Measurements from ENCODE around the gene FAM53A.
"Not testable (repeated sequence)": the region's sequence is repeated elsewhere in the genome, so short reads cannot be mapped to it uniquely, and the experiment has no call there.

The FAM53A gene

DNA sequence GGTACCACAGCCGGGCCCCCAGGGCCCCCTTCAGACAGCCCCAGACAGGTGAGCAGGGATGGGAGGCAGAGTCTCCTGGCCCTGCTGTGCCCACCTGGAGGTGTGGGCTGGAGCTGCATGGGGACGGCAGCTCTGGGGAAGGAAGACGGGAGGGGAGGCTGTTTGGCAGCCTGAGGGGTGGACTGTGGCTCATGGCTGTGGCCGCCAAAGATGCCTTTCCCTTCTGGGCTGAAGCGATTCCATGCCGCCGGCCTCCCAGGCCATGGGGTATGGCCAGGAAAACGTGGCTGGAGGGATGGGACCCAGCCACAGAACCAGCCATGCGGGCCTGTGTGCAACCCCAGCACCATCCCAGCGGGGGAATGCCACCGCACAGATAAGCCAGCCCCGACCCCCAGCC lies 65.7 kb downstream of the FAM53A start:
- DNase-seq: no peak

DNA sequence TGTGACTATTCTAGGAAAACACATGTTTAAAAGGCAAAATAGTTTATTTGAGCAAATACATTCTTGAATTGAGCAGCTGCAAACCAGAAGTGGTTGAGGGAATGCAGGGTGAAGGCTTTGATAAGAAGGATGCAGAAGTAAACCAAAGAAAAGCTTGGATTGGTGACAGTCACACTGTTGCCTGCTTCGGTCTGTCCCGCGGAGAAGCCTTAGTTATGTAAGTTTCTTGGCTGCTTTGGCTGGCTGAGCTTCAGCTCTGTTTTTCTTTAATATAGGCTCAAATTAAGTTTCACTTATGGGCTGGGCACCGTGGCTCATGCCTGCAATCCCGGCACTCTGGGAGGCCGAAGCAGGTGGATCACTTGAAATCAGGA lies 67.6 kb downstream of the FAM53A start:
- DNase-seq: no peak

DNA sequence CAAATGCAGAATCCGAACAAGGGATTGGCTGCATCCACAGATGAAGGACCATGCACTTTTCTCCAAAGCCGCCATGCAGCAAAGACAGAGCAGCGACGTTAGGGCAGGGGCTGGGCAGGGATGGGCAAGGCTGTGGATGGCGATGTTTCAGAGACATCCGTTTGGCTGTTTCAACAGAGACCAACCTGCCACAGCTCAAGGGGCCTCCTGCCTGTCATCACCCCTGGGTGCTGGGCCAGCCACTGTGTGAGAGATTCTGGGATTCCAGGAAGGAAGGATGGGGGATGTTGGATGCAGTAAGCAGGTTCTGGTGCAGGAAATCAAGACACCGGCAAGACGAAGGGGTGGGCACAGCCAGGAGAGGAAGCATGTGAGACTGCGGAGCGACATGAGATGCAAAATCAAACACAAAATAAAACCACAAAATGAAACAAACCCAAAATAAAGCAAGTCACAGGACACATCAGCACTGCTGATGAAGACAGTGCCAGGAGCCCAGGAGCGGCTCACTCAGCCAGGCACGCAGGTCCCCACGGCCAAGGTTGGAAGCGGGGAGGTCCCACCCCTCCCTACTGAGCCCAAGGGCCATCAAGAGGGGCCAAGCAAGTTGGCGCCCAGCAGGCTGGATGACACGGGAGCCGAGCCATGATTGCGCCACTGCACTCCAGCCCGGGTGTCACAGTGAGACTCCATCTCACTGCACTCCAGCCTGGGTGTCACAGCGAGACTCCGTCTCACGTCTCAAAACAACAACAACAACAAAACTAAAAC lies 68.1 kb downstream of the FAM53A start:
- no peak for DNase-seq

DNA sequence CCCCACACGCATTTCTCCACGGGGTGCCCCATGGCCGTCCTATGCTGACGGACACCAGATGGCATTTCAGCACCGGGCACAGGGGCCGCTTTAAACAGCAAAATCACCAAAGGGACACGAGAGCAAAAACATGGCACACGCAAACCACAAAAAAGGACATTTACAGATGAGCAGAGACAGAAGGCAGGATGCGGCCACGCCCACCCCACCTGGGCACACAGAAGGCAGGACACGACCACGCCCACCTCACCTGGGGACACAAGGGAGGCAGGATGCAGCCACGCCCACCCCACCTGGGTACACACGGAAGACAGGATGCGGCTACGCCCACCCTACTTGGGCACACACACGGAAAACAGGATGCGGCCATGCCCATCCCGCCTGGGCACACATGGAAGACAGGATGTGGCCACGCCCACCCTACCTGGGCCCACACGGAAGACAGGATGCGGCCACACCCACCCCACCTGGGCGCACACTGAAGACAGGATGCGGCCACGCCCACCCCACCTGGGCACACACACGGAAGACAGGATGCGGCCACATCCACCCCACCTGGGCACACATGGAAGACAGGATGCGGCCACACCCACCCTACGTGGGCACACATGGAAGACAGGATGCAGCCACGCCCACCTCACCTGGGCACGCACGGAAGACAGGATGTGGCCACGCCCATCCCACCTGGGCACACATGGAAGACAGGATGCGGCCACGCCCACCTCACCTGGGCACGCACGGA lies 69.1 kb downstream of the FAM53A start:
- DNase-seq: no peak

DNA sequence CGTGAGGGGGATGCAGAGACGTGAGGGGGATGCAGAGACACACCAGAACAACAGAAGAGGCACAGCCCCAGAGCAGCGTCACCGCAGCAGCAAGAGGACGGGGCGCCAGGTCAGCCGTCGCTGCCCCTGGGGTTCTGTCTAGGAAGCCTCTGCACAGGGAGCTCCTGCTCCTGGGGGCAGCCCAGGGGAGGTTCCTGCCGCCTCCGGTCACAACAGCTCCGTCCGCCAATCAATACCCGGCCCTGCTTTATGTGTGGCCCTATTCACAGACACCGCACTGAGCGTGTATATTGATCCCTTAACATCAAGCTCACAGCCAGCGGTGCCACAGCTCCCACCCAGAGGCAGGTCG lies 69.6 kb downstream of the FAM53A start:
- no peak for DNase-seq

DNA sequence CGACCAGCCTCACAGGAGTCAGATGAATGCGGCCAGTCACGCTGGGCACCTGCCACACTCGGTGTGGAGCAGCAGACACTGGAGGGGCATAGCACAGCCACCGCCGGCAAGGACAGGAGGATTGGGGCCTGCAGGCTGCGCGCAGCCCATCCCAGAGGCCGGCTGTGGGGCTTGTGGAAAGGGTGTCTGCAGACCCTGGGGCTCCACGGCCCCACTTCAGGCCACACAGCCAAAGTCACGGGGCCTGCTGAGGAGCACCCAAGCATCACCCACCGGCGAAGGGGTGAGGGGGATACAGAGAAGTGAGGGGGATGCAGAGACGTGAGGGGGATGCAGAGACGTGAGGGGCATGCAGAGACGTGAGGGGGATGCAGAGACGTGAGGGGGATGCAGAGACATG lies 70.1 kb downstream of the FAM53A start:
- DNase-seq: no peak

DNA sequence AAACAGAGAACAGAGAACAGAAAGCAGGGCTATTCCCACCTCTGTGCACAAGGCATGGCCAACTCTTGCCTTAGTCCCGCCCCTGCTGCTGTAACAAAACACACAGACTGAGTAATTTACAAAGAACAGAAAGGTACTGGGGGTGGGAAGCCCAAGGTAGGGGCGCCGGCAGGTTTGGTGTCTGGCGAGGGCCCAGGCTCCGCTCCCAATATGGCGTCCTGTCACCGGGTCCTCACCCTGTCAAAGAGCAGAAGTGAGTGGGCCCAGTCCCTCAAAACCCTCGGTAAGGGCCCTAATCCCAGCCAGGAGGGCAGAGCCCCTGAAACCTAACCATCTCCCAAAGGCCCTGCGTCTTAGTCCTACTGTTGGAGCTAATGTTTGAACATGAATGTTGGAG lies 71.0 kb downstream of the FAM53A start:
- DNase-seq: no peak

DNA sequence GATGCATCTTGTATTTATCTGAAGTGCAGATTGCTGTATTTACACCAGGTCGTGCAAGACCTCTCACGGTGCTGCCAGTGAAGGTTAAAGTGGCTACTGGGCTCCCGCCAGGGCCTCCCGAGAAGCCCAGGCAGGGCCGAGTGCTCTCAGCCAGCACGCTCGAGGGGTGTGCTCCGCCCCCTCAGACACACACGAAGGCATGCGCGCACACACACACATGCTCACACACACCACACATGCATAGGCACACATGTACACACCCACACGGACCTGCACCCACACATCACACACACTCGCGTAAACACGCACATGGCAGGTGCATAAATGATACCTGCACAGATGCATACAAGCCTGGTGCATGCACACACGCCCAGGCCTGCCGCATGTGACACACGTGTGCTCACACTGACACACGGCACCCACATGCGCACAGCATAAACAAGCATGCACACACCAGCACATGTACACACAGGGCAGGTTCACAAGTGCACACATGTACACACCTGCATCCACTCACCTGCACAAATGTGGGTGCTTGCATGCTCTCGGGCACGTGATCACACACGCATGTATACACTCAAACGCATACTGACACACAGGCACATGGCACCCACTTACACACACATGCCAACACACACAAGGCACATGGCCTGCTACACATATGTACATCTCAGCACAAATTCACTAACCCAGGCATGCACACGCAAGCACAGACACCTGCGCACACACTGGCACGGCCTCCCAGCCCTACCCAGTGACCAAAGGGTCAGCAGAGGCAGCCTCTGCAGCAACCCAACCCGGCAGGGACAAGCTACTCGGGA lies 71.6 kb downstream of the FAM53A start:
- DNase-seq: no peak

DNA sequence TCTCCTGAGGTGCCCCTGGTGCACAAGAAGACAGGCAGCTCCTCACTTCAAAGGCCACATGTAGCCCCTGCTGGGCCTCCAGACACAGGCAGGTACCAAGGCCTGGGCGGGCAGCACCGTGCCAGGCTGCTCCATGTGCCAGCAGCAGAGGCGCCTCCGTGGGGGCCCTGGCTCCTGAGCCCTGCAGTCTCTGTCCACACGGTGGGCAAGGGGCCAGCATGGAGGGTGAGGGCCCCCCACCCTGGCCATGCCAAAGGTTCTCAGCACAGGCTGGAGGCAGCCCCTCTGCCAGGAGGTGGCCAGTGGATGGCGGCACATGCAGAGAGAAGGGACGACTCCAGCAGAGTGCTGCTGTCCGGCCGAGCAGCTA lies 72.6 kb downstream of the FAM53A start:
- no peak for DNase-seq

DNA sequence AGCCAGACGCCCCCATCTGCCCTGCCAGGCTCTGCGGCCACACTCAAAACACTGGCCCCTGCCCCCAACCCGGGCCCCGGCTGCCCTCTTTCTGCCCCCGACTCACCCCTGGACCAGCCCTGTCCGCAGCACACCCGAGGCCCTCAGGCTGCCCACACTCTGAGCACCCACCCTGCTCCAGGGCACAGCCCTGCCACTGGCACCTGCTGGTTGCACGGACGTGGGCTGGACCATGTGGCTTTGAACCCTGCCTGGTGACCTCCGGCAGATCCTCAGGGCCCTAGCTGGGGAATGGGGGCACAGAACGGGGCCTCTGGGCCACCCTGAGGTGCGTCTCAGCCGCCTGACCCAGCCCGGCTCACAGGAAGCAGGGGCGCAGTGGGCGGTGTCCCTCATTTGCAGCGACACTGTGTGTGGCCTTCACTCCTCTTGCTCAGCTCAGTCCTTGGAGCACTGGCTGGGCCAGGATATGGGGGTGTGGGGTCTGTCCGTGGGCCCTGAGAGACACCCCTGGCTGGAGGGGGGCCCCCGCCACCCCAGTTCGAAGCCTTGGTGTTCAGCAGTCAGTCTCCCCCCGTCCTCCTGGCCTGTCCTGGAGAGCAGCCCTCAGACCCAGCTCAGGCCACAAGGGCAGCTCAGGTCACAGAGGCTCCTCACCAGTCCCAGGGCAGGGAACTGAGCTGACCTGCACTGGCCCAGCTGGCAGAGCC lies 73.2 kb downstream of the FAM53A start:
- no peak for DNase-seq

DNA sequence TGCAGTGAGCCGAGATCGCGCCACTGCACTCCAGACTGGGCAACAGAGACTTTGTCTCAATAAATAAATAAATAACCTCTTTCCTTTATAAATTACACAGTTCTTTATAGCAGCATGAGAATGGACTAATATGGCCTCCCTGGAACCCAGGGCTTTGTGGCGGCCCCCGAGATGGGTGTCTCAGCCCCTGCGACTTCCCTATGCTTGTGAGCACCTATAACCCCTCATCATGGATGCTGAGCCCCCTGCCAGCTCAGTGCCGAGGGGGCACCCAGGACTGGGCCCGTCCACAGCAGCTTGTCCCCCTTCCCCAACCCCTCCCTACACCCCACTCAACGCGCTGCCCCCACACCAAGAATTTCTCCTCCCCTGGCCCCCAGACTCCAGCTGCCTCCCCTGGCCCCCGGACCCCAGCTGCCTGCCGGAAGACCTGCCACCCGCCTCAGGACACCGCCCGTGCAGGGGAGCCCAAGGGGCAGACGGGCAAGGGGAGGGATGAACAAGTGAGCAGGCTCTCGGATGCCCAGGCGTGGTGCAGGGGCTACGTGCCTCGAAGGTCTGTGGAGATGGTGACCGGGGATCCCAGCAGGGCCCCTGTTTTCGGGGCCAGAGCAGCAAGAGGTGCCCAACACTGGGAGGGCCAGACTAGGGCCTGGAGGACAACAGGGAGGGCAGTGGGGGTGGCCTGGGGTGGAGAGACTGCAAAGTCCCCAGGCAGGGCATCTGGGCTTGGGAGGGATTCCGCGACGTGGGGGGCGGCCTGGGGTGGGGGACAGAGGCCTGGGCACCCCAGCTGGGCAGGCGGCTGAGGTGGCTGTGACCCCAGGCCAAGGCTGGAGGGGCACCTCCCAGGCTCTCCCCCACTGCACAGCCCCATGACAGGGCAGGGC lies 74.0 kb downstream of the FAM53A start:
- DNase-seq: no peak

DNA sequence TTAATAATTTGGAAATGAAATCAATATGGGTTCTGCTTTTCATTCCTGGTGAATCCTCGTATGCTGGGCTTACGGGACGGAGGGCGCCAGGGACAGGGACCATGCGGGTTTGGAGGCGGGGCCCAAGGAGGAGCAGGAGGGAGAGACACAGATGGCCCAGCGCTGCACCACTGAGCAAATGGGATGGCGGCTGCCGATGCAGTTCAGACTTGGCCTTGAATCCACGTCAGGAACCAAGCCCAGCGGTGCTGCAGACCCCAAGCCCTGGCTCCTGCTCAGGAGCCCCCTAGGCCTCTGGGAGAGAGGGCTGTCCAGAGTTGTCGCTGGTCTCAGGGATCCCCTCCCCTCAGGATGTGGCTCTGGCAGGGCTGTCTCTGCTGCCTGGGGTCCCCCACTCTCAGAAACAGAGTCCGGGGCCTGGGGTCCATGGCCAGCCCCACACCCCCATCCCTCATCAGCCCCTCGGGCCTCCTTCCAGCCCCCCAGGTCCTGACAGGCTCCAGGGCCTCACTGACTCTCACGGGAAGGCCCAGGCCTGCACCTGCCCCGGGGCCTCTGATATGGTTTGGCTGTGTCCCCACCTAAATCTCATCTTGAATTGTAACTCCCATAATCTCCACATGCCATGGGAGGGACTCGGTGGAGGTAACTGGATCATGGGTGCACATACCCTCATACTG lies 75.2 kb downstream of the FAM53A start:
- DNase-seq: no peak

DNA sequence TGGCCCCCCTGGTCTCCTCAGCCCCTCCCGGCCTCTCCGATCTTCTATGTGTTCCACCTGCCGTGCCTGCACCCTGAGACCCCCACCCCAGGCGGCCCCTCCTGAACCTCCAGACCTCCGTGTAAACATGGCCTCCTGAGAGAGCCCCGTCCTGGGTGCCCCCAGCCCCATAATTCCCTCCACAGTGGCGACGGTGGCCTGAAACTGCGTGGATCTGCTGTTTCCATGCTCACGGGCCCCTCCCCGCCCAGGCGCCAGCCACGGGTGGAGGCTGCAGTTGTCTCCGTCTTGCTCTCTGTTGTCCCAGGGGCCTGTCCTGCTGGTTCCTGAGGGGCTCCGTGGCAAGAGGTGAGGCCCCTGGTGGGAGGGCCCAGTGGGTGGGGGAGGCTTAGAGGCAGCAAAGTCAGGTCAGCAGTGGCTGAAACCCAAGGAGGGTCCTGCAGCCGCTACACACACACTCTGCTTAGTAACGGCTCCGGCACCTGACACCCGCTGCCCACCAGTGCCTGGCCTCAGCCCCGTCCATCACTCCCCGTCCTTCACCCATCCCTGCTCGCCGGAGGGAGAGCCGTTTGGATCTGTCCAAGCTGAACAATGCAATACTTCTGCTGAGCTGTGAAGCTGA lies 75.8 kb downstream of the FAM53A start:
- DNase-seq: no peak

DNA sequence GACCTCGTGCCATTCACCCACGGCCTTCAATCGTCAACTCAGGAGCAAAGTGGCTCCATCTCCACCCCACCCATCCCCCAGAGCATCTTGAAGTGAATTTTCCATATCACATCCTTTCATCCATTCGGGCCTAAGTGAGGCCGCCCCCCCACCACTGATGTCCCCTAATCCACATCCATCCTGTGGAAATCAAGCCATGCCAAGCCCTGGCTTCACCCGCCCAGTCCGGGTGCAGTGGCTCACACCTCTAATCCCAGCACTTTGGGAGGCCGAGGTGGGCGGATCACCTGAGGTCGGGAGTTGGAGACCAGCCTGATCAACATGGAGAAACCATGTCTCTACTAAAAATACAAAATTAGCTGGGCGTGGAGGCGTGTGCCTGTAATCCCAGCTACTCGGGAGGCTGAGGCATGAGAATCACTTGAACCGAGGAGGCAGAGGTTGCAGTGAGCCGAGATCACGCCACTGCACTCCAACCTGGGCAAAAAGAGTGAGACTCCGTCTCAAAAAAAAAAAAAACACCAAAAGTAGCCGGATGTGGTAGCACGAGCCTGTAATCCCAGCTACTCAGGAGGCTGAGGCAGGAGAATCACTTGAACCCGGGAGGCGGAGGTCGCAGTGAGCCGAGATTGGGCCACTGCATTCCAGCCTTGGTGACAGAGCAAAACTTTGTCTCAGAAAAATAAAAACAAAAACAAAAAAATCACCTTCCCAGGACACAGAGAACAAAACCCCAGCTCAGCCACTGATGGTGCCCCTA lies 76.5 kb downstream of the FAM53A start:
- not testable (repeated sequence) for DNase-seq

DNA sequence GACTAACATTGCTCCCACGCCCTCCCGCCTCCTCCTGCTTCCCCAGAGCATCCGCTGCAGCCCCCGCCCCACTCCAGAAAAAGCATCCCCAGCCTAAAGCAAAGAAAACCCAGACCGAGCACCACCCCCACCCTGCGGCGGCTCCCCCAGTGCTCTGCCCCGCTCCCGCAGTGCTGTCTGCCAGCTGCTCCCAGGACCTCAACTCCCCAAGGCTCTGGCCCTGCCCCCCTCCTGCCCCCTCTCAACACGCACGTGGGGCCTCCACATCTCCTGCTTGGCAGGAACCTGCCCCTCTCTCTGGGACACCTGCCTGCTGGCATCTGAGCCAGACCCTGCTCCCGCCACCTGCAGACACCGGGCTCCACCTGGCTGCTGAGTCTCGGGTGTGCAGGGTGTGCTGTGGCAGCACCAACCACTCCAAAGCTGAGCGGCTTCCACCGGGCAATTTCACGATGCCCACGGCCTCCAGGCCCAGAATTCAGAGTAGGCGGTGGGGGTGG lies 79.4 kb downstream of the FAM53A start:
- no peak for DNase-seq

DNA sequence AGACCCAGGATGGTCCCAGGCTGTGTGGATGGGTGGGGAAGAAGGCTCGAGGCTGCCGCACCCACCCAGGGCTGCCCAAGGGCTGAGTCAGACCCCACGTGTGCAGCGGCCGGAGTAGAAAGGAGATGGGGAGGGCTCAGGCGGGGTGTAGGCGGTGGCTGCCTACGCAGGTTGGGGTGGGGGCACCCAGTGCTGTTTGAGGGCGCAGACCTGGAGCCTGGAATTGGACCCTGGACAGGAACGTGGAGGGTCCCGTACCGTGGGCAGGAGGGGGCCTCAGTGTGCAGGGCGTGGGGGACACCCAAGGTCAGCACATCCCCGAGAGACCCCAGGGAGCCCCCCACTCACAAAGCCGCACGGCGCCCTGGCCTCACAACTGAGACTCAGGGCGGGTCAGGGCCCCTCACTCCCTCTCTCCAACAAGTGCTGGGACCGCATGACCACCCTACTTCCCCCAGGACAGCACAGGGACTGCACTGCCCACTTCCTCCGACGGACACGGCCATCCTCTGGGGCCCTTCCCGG lies 79.9 kb downstream of the FAM53A start:
- no peak for DNase-seq

DNA sequence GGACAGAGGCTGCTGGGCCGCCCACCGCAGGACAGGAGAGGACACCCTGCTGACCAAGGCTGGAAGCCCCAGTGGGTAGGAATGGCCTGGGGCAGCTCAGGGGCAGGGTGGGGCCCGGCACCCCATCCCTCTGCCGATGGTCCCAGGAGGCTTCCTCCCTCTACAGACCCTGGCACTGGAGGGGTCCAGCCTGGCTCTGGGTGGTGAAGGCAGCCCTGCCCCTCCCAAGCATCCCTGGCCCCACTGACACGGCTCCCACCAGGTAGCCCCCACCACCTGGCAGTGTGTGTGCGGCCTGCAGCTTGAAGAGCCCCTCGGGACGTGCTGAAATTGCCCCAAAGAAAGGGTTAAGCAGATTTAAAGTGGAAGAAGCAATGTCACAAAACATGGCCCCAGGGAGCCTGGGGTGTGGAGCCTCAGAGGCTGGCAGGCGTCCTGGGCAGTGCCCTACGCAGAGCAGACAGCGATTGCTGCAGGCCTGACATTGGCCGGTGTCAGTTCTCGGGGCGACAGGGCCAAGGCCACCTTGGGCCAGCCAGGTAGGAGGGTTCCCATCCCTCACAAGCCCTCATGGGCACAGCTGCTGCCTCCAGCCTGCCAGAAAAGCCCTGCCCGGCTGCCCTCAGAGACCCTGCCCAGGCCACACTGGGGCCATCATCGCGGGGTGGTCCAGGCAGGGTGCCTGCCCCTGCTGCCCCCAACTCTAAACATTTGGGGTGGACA lies 80.5 kb downstream of the FAM53A start:
- DNase-seq: no peak

DNA sequence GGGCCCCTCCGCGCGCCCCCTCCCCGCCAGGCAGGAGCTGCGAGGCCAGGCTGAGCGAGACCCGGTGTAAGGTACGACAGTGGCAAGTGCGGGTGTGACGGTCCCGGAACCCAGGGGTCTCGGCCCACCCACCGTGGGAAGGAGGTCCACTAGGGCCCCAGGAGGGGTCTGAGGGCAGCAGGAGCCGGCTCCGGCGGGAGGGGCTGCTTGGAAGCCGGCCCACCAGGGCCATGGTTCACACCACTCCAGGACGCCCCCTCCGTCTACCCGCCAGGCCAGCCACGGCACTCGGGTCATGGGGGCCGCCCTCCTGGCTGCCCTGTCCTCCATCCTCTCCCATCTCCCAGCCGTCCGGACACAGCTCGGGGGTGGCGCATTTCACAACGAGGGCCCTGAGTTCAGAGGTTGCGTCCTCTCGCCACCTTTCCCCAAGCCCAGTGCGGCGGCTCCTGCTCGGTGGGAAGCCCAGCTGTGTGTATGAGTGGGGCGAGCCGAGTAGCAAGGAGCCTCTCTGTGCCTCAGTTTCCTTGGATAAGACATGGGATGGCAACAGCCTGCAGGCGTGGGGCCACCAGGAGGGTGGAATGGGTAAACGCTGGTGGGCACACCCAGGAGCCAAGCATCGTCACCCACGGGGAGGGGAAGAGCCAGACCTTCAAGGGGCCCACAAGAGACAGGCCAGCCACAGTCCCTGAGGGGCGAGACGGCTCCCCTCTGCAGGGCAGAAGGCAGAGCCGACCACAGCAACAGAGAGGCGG lies 81.3 kb downstream of the FAM53A start:
- no peak for DNase-seq
